CD4-positive, alpha-beta T cell (primary cell): Measurements from ENCODE around the gene ZG16. TPM values are rescaled to one million over a fixed set of nuclear protein-coding genes. Genes with fewer than 3 reads are reported as not detected.
A peak's percentile ranks its signal among the peaks of the same experiment; 100 is the strongest.

Source experiments
- ATAC-seq: fragments of 200-7000 bp; cut with Tn5 transposase; one replicate; pipeline ENCODE4 v1.10.0; 2022; ENCODE audit warnings: mild to moderate bottlenecking; ENCODE audit not compliant: poor library complexity
- CTCF ChIA-PET: fragments of 350-600 bp; sonication (Branson Sonifier 250); formaldehyde crosslinking; loops from one replicate; lab custom pipeline; 2021; ENCODE audit warnings: antibody characterized with exemption, inconsistent platforms; lab: Charles Lee
- POLR2A ChIA-PET: fragments of 350-600 bp; sonication (Branson Sonifier 250); formaldehyde crosslinking; loops from one replicate; lab custom pipeline; 2021; ENCODE audit warnings: antibody characterized with exemption, inconsistent platforms; lab: Charles Lee
- DNase-seq, 14 experiments: peaks; one replicate each; pipeline ENCODE4 v3.0.0-alpha.2; 2013 to 2020; ENCODE audit warnings: mixed read lengths in 2 of 14
- H3K27ac ChIP-seq, 2 donors: one replicate each; pipeline versions ENCODE4 v1.5.1 to v1.7.0; 2013; ENCODE audit warnings: low read length in 2 of 2, low read depth in 1 of 2, mild to moderate bottlenecking in 1 of 2
- H3K27me3 ChIP-seq, 2 experiments: 1 replicate in 1 of 2; 2 replicates in 1 of 2; pipeline versions ENCODE4 v1.6.1 to v1.7.0; 2013; ENCODE audit warnings: low read length in 2 of 2, control low read depth in 1 of 2, mild to moderate bottlenecking in 1 of 2, moderate library complexity in 1 of 2; ENCODE audit not compliant: insufficient read depth in 2 of 2, control insufficient read depth in 1 of 2
- H3K36me3 ChIP-seq: one replicate; pipeline ENCODE4 v1.6.1; 2013; ENCODE audit warnings: low read length, control low read depth; ENCODE audit not compliant: insufficient read depth
- H3K4me1 ChIP-seq: one replicate; pipeline ENCODE4 v1.6.1; 2013; ENCODE audit warnings: low read length, control low read depth; ENCODE audit not compliant: insufficient read depth
- H3K4me3 ChIP-seq: one replicate; pipeline ENCODE4 v1.5.1; 2013; ENCODE audit warnings: mild to moderate bottlenecking, low read length, moderate library complexity
- H3K9me3 ChIP-seq, 2 experiments: 1 replicate in 1 of 2; 2 replicates in 1 of 2; pipeline versions ENCODE4 v1.6.1 to v1.7.0; 2013; ENCODE audit warnings: low read length in 2 of 2, mild to moderate bottlenecking in 2 of 2, control low read depth in 1 of 2, moderate library complexity in 1 of 2; ENCODE audit not compliant: control insufficient read depth in 1 of 2, insufficient read depth in 1 of 2
- H3K27ac Mint-ChIP-seq: one replicate; pipeline ENCODE4 v1.8.0; 2020; ENCODE audit warnings: mixed read lengths
- H3K27me3 Mint-ChIP-seq: one replicate; pipeline ENCODE4 v1.8.0; 2021; ENCODE audit warnings: mixed read lengths
- H3K36me3 Mint-ChIP-seq: one replicate; pipeline ENCODE4 v1.8.0; 2021; ENCODE audit warnings: low read depth, mixed read lengths
- H3K4me1 Mint-ChIP-seq: one replicate; pipeline ENCODE4 v1.8.0; 2021; ENCODE audit warnings: low read depth, mixed read lengths
- H3K4me3 Mint-ChIP-seq: one replicate; pipeline ENCODE4 v1.8.0; 2020; ENCODE audit warnings: mild to moderate bottlenecking, mixed read lengths
- H3K9me3 Mint-ChIP-seq: one replicate; pipeline ENCODE4 v1.8.0; 2020; ENCODE audit warnings: mixed read lengths
- CTCF ChIP-seq: fragments of 200-600 bp; IDR thresholded peaks from one replicate; pipeline ENCODE4 v1.8.0; 2022; ENCODE audit warnings: antibody characterized with exemption, mild to moderate bottlenecking
- intact Hi-C, 2 experiments: fragments of 100-400 bp; cut with DNase I in 1 of 2; cut with micrococcal nuclease in 1 of 2; formaldehyde crosslinking; loops; one replicate each; pipeline versions ENCODE4 v1.15.1 to v1.9.0; 2023 to 2025; cut with DNase I, micrococcal nuclease
- total RNA-seq, 174 experiments: library from RNA in 2 of 174; stranded (reverse) in 2 of 174; gene quantifications; one replicate each; pipeline ENCODE4 v1.2.3 and lab custom pipeline; 2021 to 2026

Gene ZG16
- total RNA-seq, 2 experiments from 2014 or later, result not detected

DNA sequence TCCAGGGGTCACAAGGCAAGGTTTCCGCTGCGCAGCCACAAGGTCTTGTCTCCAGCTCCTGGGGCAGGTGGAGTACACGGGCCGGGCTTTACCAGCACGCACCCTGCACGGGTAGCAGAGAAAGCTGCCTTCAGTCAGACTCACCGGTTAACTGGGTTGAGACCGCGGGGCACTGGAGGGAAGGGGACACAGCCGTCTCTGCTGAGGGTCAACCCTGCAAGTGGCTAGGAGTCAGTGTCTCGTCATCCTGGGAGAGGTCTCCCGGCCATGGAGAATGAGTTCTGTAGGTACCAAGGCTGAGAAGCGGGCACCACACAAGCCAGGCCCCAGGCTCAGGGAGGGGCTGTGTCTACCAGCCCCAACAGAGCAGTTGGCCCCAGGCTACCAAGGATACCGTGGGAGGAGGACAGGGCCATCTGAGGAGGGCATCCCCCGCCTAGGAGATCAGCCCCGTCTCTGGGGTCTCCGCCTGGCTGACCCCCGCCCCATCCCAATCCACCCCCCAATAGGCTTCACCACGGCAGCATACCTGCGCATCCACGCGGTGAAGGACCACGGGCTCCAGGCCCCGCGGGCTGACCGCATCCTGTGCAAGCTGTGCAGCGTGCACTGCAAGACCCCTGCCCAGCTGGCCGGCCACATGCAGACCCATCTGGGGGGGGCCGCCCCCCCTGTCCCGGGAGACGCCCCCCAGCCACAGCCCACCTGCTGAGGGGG, 31.1 kb downstream of the ZG16 start:
- H3K4me3 Mint-ChIP-seq, result peak overlapping the region; percentile 95
- Histone ChIP-seq H3K4me3 (peak overlapping the region; percentile 56), H3K27me3 (no peaks in the 10 kb centered on the region), H3K4me1 (peaks cover 80% of the 10 kb centered on the region), H3K27ac (peak overlapping the region; percentile 67 to 92), H3K9me3 (no peaks in the 10 kb centered on the region), H3K36me3 (peaks cover 22% of the 10 kb centered on the region)
- ChIA-PET CTCF (interaction anchor here (0.5 to 3.4 kb wide), 7 partner anchors 8 to 107 kb away, joined by 4 to 93 read pairs (median 39); partner anchors contain the start of genes CDIPT, KIF22 and PAGR1), POLR2A (interaction anchor here (0.9 to 11.3 kb wide), 9 partner anchors 8 to 142 kb away, joined by 3 to 217 read pairs (median 32); partner anchors contain the start of genes KIF22, MVP and PAGR1)
- ATAC-seq, result no peak
- peaks cover 49% of the 10 kb centered on the region for H3K36me3 Mint-ChIP-seq
- no peaks in the 10 kb centered on the region for H3K27me3 Mint-ChIP-seq
- intact Hi-C loops, result loop anchor here (5.0 kb wide), 4 partner anchors 107 to 258 kb away; partner anchors contain the start of genes ALDOA (in 1 of the 2), HIRIP3 (in 1 of the 2), INO80E (in 1 of the 2) and TAOK2 (in 1 of the 2)
- H3K27ac Mint-ChIP-seq, result peak overlapping the region; percentile 98
- DNase-seq, result peak in 2 of 14 experiments; percentile 23 to 48
- no peaks in the 10 kb centered on the region for H3K9me3 Mint-ChIP-seq
- no peak for TF ChIP-seq CTCF
- H3K4me1 Mint-ChIP-seq, result peaks cover 66% of the 10 kb centered on the region

DNA sequence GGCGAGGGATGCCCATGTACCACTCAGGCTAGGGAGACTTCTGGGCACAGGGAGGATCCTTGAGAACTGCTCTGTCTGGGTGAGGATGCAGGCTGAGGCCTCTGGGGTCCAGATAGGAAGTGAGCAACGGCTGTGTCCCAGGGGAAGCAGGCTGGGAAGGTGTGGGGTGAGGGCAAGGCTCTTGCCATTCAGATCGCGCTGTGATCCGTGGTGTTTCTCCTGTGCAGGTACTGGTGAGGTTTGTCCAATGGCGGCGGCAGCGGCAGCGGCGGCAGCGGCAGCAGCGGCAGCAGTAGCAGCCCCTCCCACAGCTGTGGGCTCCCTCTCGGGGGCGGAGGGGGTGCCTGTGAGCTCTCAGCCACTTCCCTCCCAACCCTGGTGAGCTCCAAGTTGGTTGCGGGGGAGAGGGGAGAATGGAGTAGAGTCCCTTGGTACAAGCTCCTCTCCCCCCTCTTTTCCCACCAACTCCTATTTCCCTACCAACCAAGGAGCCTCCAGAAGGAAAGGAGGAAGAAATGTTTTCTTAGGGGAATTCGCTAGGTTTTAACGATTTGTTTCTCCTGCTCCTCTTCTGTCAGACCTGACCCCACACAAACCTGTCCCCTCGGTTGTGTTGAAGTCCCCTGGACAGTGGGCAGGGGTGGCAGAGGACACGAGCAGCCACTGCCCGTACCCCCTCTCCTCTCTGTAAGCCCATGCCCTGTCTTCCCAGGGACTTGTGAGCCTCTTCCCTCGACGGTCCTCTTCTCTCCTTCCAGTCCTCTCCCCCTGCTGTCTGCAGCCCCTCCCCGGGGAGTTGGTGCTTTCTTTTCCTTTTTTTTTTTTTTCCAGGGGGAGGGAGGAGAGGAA, 32.0 kb downstream of the ZG16 start:
- intact Hi-C loops, result loop anchor here (5.0 kb wide), 4 partner anchors 108 to 257 kb away; partner anchors contain the start of genes ALDOA (in 1 of the 2), HIRIP3 (in 1 of the 2), INO80E (in 1 of the 2) and TAOK2 (in 1 of the 2)
- CTCF ChIA-PET, result interaction anchor here (1.3 to 2.1 kb wide), 2 partner anchors 20 to 38 kb away, joined by 4 to 8 read pairs; partner anchors contain the start of gene KIF22
- peak overlapping the region; percentile 52 to 60 for H3K27ac ChIP-seq

More for the DNA sequence above, 32.0 kb downstream of the ZG16 start:
- Mint-ChIP-seq H3K27ac (peak overlapping the region; percentile 87), H3K27me3 (no peaks in the 10 kb centered on the region), H3K4me3 (peak overlapping the region; percentile 91), H3K36me3 (peaks cover 43% of the 10 kb centered on the region), H3K9me3 (no peaks in the 10 kb centered on the region), H3K4me1 (peaks cover 69% of the 10 kb centered on the region)
- no peak for TF ChIP-seq CTCF
- no peak for ATAC-seq
- no peaks in the 10 kb centered on the region for H3K9me3 ChIP-seq
- DNase-seq, result peak in 7 of 14 experiments; percentile 35 to 74 (median 48)
- H3K4me1 ChIP-seq, result peaks cover 80% of the 10 kb centered on the region
- H3K27me3 ChIP-seq, result no peaks in the 10 kb centered on the region
- peak overlapping the region; percentile 76 for H3K4me3 ChIP-seq
- POLR2A ChIA-PET, result interaction anchor here (1.4 to 2.5 kb wide), 3 partner anchors 11 to 110 kb away, joined by 3 to 6 read pairs (median 6); partner anchors contain the start of gene KIF22
- peaks cover 22% of the 10 kb centered on the region for H3K36me3 ChIP-seq
